HepG2 (cell line): ENCODE measurements around the gene ARHGAP22. TPM values are rescaled to one million over a fixed set of nuclear protein-coding genes. Genes with fewer than 3 reads are reported as not detected.

Source experiments
- ATAC-seq: fragments of 200-7000 bp; cut with Tn5 transposase; 3 replicates; pipeline ENCODE4 v1.9.1; 2020; ENCODE audit warnings: mild to moderate bottlenecking, moderate library complexity
- BruUV-seq: library from RNA; stranded (reverse); fragments of 400-500 nt; replicated peaks from 2 replicates; lab custom pipeline; 2021; lab: Mats Ljungman, UMichigan
- CTCF ChIA-PET: fragments of 300-600 bp; formaldehyde crosslinking; extraction: SDS; loops from one replicate; lab custom pipeline; 2021; ENCODE audit warnings: low total read pairs, inconsistent platforms, low intra/inter-chr PET ratio; lab: Yijun Ruan, JAX
- POLR2A ChIA-PET: fragments of 350-600 bp; sonication (Branson Sonifier 250); formaldehyde crosslinking; loops from one replicate; lab custom pipeline; 2020; ENCODE audit warnings: antibody characterized with exemption, inconsistent platforms; lab: Yijun Ruan, JAX
- DNase-seq: peaks from one replicate; pipeline ENCODE4 v3.0.0-alpha.2; 2015; ENCODE audit warnings: low spot score
- FAIRE-seq: peaks from 3 replicates; lab custom pipeline; 2011; peaks lifted over from hg19 to GRCh38; lab: Jason Lieb, UNC
- H2AFZ ChIP-seq: one replicate; pipeline ENCODE4 v1.6.1; 2011; ENCODE audit warnings: low read length, inconsistent platforms
- H3K27ac ChIP-seq: fragments of 300-600 bp; 3 replicates; pipeline ENCODE4 v1.8.0; 2011; ENCODE audit warnings: mixed run types, mild to moderate bottlenecking, mixed read lengths, low read length, inconsistent platforms; ENCODE audit not compliant: insufficient read depth; ENCODE audit errors: extremely low read length
- H3K27me3 ChIP-seq, 2 experiments: fragments of 200-600 bp in 1 of 2; 2 replicates in 1 of 2; 3 replicates in 1 of 2; pipeline versions ENCODE4 v1.6.0 to v1.8.0; 2011; ENCODE audit warnings: low read length in 2 of 2, mild to moderate bottlenecking in 2 of 2, moderate library complexity in 2 of 2, inconsistent platforms in 1 of 2; ENCODE audit not compliant: insufficient read depth in 2 of 2, control insufficient read depth in 1 of 2
- H3K36me3 ChIP-seq, 2 experiments: fragments of 200-600 bp in 1 of 2; replicated peaks in 1 of 2; 2 replicates in 1 of 2; 3 replicates in 1 of 2; pipeline versions ENCODE4 v1.5.1 to v1.8.0; 2011; ENCODE audit warnings: low read length in 2 of 2, inconsistent platforms in 1 of 2; ENCODE audit not compliant: insufficient read depth in 2 of 2, control insufficient read depth in 1 of 2
- H3K4me1 ChIP-seq: 2 replicates; pipeline ENCODE4 v1.5.1; 2012; ENCODE audit warnings: low read length, inconsistent platforms; ENCODE audit not compliant: insufficient read depth
- H3K4me2 ChIP-seq: 2 replicates; pipeline ENCODE4 v1.6.0; 2011; ENCODE audit warnings: low read depth, low read length, inconsistent platforms
- H3K4me3 ChIP-seq, 3 experiments: fragments of 200-600 bp in 1 of 3; sonication (generic), shearing (Covaris generic) in 1 of 3; replicated peaks in 1 of 3; 2 replicates each; pipeline ENCODE4 v1.5.1; 2011 to 2016; ENCODE audit warnings: low read length in 3 of 3, inconsistent platforms in 2 of 3, low read depth in 2 of 3, mild to moderate bottlenecking in 2 of 3, control low read depth in 1 of 3, mixed read lengths in 1 of 3; ENCODE audit not compliant: insufficient read depth in 1 of 3
- H3K79me2 ChIP-seq: one replicate; pipeline ENCODE4 v1.6.1; 2011; ENCODE audit warnings: low read length, inconsistent platforms; ENCODE audit not compliant: insufficient read depth
- H3K9ac ChIP-seq: 2 replicates; pipeline ENCODE4 v1.6.0; 2011; ENCODE audit warnings: mild to moderate bottlenecking, low read depth, low read length, inconsistent platforms; ENCODE audit not compliant: insufficient read depth
- H3K9me3 ChIP-seq: 2 replicates; pipeline ENCODE4 v1.5.1; 2012; ENCODE audit warnings: mild to moderate bottlenecking, low read length
- H4K20me1 ChIP-seq: 2 replicates; pipeline ENCODE4 v1.6.0; 2011; ENCODE audit warnings: inconsistent platforms, mild to moderate bottlenecking, low read length, moderate library complexity; ENCODE audit not compliant: insufficient read depth
- ATF7 ChIP-seq, 2 experiments: fragments of 450-650 bp in 1 of 2; sonication (generic) in 1 of 2; formaldehyde crosslinking in 1 of 2; IDR thresholded peaks; 2 replicates each; pipeline versions ENCODE4 v1.4.0 to v1.6.1; 2016 to 2020; ENCODE audit warnings: antibody characterized with exemption in 1 of 2, mild to moderate bottlenecking in 1 of 2, missing genetic modification reagents in 1 of 2
- BCLAF1 ChIP-seq: fragments of 450-650 bp; IDR thresholded peaks from 2 replicates; pipeline ENCODE4 v1.6.1; 2017; ENCODE audit warnings: mild to moderate bottlenecking
- CREB3 ChIP-seq: sonication (generic); formaldehyde crosslinking; IDR thresholded peaks from 2 replicates; pipeline ENCODE4 v1.5.0; 2020; ENCODE audit warnings: missing genetic modification reagents
- ZNF790 ChIP-seq: sonication (generic); formaldehyde crosslinking; IDR thresholded peaks from 2 replicates; pipeline ENCODE4 v1.8.0; 2022; ENCODE audit warnings: missing genetic modification reagents, mild to moderate bottlenecking, borderline replicate concordance
- WGBS: methylation state at CpG from one replicate; pipeline ENCODE4 v1.1.6; 2017; ENCODE audit warnings: low lambda C conversion rate; 5-methylcytosine and 5-hydroxymethylcytosine counted together
- in situ Hi-C: cut with HindIII; loops from 2 replicates; pipeline ENCODE4 v1.10.0; 2017; ENCODE audit warnings: low pct_unique_long_range_greater_than_20kb; ENCODE audit not compliant: extremely low pct_ligation_motif_present
- intact Hi-C: fragments of 100-400 bp; cut with micrococcal nuclease; formaldehyde crosslinking; loops from one replicate; pipeline ENCODE4 v1.10.0; 2022; ENCODE audit not compliant: unreplicated experiment
- polyA plus RNA-seq, 8 experiments: library from polyadenylated mRNA; depleted of rRNA in 3 of 8; stranded (reverse) in 7 of 8; unstranded in 1 of 8; fragments of >200 nt; fragmentation: Illumina TruSeq in 4 of 8; extraction: Trizol in 4 of 8; gene quantifications; 2 replicates each; pipeline versions ENCODE4 v1.2.1 to v1.2.3, GENCODE V29; 2011 to 2016; ENCODE audit warnings: low read depth in 4 of 8, missing spikeins in 1 of 8, mixed read lengths in 1 of 8; ENCODE audit not compliant: insufficient read depth in 1 of 8
- total RNA-seq, 5 experiments: library from RNA; depleted of rRNA; stranded (reverse); fragments of >200 nt; fragmentation: Illumina TruSeq; extraction: Trizol; gene quantifications; 2 replicates each; pipeline ENCODE4 v1.2.3, GENCODE V29; 2016; ENCODE audit warnings: low read depth in 1 of 5

The ARHGAP22 gene
- total and polyA plus RNA-seq, 2 of the 13 experiments (the other 11 are each of a cell fraction or from before 2014, with no cell fraction given), result 0.08 to 0.38 TPM

DNA sequence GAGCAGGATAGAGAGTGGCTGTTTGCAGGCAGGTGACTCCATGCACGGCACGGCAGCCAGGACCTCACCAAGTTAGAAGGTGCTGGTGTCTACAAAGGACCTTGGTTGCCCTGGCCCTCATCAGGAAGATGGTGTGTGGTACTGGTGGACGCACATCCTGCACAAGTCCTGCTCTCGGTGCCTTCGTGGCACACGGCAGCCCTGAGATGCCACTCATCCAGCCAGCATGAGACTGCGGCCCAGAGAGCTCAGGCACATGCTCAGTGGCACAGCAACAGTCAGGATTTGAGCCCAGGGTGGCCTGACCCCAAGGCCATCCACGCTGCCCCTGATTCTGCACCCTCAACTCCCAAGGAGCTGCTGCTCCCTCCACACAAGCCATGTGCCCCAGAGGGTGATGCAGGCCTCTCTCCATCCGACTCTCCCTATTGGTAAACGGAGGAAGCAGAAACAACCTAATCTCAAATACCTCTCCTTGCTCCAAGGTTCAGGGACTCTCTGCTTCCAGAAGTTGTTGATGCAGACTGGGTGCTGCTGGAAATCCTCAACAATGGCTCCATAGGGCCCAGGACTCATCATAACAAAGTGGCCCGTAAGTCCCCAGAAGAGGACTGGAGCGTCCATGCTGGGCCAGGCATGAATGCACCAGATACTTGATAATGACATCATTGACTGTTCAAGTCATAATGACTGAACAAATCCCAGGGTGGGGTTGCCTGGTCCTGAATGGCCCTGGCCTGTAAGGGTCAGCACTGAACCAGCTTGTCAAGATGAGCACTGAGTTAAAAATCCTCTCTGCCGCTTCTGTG is 93.6 kb downstream of the ARHGAP22 start:
- in situ Hi-C loops, result no loop called here
- intact Hi-C loops, result no loop called here
- DNase-seq, result no peak

More for the DNA sequence above, 93.6 kb downstream of the ARHGAP22 start:
- 57% methylated on average over 5 of the region's 13 CpGs for WGBS
- H3K9me3 ChIP-seq, result no peaks in the 10 kb centered on the region; the same call in 1 of the 2 replicates
- H3K4me1 ChIP-seq, result 0 out of 2 replicates have a peak, but pooled peaks cover 6% of the 10 kb centered on the region
- TF ChIP-seq ZNF790 (no peak), BCLAF1 (no peak), CREB3 (no peak), ATF7 (IDR thresholded peaks at IDR 0.05) (peak; percentile 60; the same call in 1 of the 2 replicates), ATF7 (CRISPR knock-in tag; IDR thresholded peaks at IDR 0.05) (no peak)
- ChIA-PET CTCF (no interaction called here), POLR2A (no interaction called here)
- no peaks in the 10 kb centered on the region for H3K79me2 ChIP-seq
- no peak overlapping the region for H2AFZ ChIP-seq
- H3K27ac ChIP-seq, result no peak overlapping the region
- no peak overlapping the region for H3K4me3 ChIP-seq
- no peaks in the 10 kb centered on the region for H3K36me3 ChIP-seq
- H4K20me1 ChIP-seq, result no peaks in the 10 kb centered on the region
- ATAC-seq (no peak), FAIRE-seq (no peak)
- BruUV-seq, result no TSS peak
- no peak overlapping the region for H3K4me2 ChIP-seq
- no peak overlapping the region for H3K9ac ChIP-seq
- H3K27me3 ChIP-seq, result no peaks in the 10 kb centered on the region; a peak in 3 of 5 replicates
